Fibroblast of skin of abdomen (primary cell): Measurements from ENCODE around the gene GRB14.
"Not testable (repeated sequence)": the region's sequence is repeated elsewhere in the genome, so short reads cannot be mapped to it uniquely, and the experiment has no call there.

Source experiments
- DNase-seq: peaks from one replicate; pipeline ENCODE4 v3.0.0-alpha.2; 2013

The GRB14 gene

DNA sequence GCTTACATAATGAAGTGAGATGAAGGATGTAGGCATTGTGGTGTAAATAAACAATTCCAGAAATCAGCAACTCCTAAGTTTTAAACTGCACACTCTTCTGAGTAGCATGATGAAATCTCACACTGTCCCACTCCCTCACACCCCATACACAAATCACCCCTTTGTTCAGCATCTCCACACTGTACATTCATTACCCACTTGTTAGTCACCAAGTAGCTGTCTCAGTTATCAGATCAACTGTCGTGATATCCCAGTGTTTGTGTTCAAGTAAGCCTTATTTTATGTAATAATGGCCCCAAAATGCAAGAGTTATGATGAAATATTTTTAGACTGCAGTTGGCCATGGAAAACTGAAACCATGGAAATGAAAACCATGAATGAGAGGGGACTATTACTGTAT, 135.7 kb downstream of the GRB14 start:
- peak; percentile 22 for DNase-seq

DNA sequence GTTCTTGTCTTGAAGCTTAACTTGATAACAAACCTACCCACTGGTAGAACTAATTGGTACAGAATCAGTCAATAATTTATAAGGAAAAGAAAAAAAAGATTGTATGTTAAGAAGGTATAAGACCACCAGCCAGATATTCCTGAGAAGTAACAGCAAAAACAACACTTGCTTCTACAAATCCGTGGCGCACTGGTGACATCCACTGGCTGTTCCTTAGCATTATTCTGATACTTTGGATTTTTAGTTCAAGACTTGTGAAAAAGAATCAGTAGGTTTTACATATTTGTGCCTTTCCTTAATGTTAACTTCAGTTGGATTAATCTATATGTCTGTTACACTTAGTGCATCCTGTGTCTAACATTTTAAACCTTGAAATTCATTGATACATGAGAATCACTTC, 141.8 kb downstream of the GRB14 start:
- peak; percentile 33 for DNase-seq

DNA sequence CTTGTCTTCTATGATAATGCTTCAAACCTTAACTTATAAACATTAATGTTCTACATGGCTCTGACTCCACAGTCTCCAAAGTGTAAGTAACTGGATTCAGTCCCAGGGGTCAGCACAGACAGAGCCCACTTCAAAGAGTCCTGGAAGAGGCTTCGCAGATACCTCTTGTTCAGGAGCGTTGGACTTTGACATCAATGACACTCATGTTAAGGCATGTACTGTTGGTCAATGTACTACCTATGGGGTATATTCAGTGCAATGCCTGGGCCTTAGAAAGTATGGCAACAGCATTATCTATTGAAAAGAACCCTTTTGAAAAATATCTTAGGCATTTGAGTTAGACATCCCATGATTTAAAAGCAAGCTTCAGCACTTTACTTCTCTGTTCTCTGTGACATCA, 143.1 kb downstream of the GRB14 start:
- DNase-seq = no peak

DNA sequence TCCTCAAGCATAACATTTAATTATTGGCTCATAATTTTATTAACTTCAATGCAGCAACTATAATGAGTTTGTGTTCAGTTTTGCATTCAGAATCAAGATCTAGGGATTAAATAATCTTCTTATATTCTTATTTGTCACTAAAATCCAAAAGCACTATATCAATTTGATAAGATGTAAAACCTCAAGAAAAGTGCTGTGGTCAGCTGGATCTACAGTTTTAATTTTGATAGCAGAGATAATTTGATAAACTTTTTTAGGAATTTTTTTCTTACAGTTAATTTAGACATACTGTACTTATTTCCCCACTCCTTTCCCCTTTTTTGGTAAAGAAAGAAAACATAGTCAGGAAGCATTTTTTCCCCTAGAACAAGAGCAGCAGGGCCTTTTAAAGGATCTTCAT, 146.4 kb downstream of the GRB14 start:
- no peak for DNase-seq

DNA sequence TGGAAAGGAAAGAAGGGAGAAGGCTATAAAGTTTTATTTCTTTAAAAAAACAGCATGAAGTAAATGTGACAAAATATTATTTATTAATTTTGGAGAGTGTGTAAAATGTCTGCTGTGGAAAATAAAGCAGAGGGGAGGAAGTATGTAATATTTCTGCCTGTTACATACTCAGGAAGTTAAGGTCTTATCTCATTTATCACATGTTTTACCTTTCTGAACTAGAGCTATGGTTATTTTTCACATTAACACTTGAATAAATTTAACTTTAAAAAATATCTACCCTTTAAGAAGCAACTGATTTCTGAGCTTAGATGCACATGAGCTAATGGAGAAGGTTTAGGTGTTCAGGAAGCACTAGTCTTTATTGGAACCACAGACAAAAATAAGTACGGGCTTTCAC, 148.3 kb downstream of the GRB14 start:
- DNase-seq = no peak

DNA sequence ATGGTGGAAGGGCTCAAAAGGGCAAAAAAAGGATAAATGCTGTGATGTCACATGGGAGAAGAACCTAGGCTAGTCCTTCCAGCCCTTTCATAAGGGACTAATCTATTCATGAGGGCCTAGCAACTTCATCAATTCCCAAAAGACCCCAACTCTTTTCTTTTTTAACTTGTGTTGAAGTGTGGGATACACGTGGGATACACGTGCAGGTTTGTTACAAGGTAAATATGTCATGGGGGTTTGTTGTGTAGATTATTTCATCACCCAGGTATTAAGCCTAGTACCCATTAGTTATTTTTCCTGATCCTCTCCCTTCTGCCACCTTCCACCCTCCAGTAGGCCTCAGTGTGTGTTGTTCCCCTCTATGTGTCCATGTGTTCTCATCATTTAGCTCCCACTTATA, 156.2 kb downstream of the GRB14 start:
- not testable (repeated sequence) for DNase-seq

DNA sequence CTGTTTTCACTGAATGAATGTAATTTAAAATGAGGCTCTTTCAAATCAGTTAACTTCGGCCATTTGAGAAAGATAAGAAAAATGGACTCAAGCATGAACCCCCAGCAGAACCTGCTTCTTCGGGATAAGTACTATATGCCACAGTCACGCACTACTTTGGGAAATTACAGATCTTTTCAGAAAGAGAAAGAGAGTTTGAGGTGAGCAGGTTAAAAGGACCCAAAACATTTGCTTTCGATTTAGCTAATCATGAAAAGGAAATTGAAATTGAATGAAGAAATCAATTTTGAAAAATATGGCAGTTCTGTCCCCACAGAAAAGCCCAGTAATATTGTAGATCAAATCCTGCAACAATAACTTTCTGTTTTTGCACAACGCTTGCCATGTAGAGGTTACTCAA, 156.9 kb downstream of the GRB14 start:
- no peak for DNase-seq

DNA sequence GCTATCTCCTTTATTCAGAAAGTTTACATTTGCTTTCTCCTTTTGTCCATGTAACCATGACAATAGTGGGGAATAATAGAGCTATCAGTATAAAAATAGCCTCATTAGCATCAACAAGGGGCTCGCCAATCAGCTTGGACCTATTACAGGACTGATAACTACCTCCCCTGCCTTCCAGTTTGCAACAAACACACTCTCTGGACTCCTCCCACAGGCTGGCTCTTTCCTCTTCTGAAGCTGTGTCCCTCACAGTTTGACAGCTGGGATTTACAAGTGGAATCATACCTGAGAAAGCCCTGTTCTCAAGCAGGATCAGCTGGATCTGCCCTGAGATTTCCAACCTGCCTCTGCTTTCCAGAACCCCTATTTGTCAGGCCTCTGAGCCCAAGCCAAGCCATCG, 162.5 kb downstream of the GRB14 start:
- no peak for DNase-seq

DNA sequence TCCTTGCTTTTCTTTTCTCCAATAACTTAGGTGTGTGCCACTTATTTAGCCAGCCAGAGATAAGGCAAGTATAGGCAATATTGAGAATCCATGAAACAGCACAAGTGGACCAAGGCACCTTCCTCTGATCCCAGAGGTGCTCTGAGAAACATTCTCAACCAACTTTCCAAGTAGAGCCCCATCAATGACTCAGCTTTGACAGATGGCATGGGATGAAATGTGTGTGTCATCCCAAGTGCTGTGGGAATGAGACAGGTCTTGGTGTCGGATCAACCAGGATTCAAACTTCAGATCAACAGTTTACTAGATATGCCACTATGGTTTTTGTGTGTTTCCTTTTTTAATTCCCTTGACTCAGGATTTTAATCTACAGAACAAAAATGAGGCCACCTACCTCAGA, 164.0 kb downstream of the GRB14 start:
- DNase-seq = no peak

DNA sequence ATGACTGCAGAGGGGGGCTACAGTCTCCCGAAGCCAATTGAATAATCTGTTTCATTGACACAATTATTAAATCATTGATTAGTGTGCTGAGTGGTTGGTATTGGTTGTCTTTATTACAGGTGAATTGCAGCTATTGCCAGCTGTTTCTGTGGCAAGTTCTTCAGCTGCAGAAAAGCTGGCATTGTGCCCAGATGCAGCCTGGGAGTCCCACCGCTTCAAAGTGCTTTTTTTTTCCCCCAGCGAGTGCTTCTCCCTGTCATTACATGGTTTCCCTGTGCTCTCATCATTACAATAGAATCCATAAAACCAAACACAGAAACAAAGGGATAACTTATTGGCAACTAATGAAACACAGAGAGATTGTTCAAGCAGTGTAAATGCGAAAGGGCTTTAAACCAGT, 164.7 kb downstream of the GRB14 start:
- DNase-seq = peak; percentile 22

DNA sequence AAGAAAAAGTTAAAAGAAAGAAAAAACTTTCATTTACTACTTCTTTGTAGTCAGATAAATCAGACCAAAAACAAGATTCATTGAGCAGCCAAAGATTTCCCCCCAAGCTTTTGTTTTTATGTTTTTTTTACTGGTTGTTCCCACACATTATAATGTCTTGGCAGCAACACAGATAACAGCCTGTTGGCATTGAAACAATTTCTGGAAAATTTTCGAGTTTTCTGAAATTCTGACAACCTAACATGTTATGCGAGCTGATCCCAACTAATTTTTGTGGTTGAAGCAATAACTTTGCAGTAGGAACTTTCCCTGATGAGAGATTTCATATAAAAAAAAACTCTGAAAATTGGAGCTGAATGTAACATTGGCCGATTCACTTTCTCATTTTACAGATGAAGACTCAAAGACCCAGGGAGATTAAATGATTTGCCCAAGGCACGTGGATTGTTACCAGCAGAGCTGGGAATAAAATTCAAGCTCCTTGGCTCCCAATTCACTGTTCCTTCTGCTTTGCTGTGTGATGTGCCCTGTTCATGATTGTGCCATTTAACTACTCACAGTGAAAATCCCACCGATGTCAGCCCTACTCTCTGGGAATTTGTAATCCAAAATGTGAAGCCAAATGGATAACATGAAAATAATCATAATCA, 167.5 kb downstream of the GRB14 start:
- DNase-seq = no peak

DNA sequence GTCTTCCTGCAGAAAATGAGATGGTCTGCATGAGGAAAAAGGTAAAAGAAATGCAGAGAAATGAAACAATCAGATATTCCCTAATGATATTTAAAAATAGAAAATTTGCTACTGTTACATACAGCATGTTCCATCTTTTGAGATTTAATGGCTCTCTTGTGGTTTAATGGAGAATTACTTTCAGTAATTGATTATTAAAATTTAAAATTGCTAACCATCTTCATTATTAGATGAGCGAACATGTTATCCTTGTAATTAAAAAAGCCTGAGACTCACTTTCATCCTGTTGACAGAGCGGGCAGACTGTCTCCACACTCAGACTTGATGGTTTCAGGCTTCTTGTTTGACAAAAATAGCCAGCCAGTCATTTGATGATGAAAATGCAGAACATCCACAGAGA, 171.0 kb downstream of the GRB14 start:
- no peak for DNase-seq

DNA sequence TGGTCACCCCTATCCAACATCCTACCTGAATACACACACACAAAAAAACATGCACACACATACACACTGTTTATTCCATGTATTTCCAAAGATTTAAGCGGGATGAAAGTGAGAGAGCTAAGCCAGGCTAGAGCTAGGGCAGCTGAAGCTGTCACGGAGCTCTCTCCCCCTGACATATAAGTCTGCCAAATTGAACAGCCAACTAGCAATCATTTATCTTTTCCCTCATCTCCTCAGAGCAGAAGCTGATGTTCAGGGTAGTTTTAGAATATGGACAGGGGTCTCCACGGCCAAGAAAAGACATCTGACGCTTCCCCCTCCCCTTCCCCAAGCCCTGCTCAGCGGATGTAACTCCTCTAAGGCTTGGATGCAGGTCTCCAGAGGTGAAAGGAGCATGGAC, 171.6 kb downstream of the GRB14 start:
- DNase-seq = no peak

DNA sequence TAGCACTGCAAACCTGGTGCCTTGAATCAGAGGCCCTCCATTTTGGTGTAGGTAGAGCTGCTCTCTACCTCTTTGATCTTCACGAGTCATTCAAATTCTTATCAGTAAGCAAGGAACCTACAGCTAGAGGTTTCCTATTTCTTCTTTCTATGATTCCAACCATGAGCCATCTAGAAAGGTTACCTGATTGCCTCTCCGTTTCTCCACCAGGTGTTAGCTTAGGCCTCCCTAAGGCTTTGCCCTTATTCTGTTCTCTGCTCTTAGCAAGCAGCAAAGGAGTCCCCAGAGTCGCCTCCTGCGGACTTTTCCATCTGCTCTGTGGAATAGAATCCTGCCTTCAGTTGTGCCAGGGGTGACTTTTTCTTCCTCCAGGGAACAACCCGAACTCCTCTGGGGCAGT, 173.6 kb downstream of the GRB14 start:
- DNase-seq = no peak
